Astrocyte (in vitro differentiated cells and primary cell): ENCODE measurements around the gene LRRC3.

ENCODE experiments used
- EZH2 ChIP-seq: IDR thresholded peaks from 2 replicates; pipeline ENCODE4 v1.6.1; 2012; ENCODE audit warnings: mild to moderate bottlenecking, low read length, inconsistent platforms; ENCODE audit not compliant: insufficient read depth
- TF ChIP-seq, protein P1 (sequence below): IDR thresholded peaks from 2 replicates; pipeline ENCODE4 v1.5.1; 2011; ENCODE audit warnings: low read depth, mild to moderate bottlenecking, inconsistent platforms, low read length, moderate library complexity; ENCODE audit not compliant: insufficient read depth

DNA sequence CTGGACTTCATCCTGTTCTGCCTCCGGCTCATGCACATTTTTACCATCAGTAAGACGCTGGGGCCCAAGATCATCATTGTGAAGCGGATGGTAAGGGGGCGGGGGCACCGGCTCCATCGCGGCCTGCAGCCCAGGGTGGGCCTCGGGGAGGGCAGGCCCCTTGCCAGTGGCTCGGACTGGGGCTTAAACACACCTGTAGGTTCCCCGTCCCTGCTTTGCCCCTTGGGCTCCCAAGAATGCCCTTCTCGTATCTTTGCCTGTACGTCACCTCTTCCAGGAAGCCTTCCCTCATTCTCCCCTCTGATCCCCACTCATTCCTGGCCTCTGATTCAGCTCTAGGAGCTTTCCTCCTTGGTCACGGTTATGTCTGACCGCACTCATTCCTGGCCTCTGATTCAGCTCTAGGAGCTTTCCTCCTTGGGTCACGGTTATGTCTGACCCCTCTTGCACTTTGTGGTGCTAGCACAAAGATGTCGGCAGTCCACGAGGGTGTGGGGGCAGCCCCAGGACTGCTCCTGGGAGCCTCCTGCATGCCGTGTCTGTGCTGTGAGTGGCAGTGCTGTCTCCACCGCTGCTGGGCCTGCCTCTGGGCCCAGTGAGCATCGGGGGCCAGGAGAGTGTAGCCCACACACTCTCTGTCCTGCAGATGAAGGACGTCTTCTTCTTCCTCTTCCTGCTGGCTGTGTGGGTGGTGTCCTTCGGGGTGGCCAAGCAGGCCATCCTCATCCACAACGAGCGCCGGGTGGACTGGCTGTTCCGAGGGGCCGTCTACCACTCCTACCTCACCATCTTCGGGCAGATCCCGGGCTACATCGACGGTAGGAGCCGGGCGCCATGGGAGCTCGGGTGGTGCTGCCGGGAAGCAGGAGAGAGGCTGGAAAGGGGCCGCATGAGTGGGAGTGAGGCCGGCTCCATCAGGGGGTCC lies 49.1 kb upstream of the LRRC3 start:
- TF ChIP-seq, protein P1, sequence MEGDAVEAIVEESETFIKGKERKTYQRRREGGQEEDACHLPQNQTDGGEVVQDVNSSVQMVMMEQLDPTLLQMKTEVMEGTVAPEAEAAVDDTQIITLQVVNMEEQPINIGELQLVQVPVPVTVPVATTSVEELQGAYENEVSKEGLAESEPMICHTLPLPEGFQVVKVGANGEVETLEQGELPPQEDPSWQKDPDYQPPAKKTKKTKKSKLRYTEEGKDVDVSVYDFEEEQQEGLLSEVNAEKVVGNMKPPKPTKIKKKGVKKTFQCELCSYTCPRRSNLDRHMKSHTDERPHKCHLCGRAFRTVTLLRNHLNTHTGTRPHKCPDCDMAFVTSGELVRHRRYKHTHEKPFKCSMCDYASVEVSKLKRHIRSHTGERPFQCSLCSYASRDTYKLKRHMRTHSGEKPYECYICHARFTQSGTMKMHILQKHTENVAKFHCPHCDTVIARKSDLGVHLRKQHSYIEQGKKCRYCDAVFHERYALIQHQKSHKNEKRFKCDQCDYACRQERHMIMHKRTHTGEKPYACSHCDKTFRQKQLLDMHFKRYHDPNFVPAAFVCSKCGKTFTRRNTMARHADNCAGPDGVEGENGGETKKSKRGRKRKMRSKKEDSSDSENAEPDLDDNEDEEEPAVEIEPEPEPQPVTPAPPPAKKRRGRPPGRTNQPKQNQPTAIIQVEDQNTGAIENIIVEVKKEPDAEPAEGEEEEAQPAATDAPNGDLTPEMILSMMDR = no peak
- TF ChIP-seq EZH2 = no peak
